HepG2 (cell line): ENCODE measurements around the gene RPL36AL. TPM values are rescaled to one million over a fixed set of nuclear protein-coding genes. Genes with fewer than 3 reads are reported as not detected.

Source experiments
- ASH2L ChIP-seq: fragments of 300-600, 200-600 bp; sonication (generic); IDR thresholded peaks from 2 replicates; pipeline ENCODE4 v1.7.0; 2017; ENCODE audit warnings: low read depth, mild to moderate bottlenecking, moderate library complexity, mixed read lengths, low read length; ENCODE audit not compliant: insufficient read length
- DPF2 ChIP-seq: sonication (generic); formaldehyde crosslinking; IDR thresholded peaks from 2 replicates; pipeline ENCODE4 v1.4.0; 2020; ENCODE audit warnings: mild to moderate bottlenecking, low read depth, missing genetic modification reagents, borderline replicate concordance
- FOXJ3 ChIP-seq: sonication (generic); formaldehyde crosslinking; IDR thresholded peaks from 2 replicates; pipeline ENCODE4 v1.4.0; 2020; ENCODE audit warnings: missing genetic modification reagents, mild to moderate bottlenecking, borderline replicate concordance
- GATAD2A ChIP-seq: IDR thresholded peaks from 2 replicates; pipeline ENCODE4 v1.6.1; 2016
- KAT2B ChIP-seq: fragments of 150-350 bp; IDR thresholded peaks from 2 replicates; pipeline ENCODE4 v1.6.1; 2014; ENCODE audit warnings: low read depth, low read length, borderline replicate concordance
- MEIS1 ChIP-seq: sonication (generic); formaldehyde crosslinking; IDR thresholded peaks from 2 replicates; pipeline ENCODE4 v1.9.0; 2021; ENCODE audit warnings: mild to moderate bottlenecking, missing genetic modification reagents, moderate library complexity, borderline replicate concordance
- MTA1 ChIP-seq: sonication (generic); formaldehyde crosslinking; IDR thresholded peaks from 2 replicates; pipeline ENCODE4 v1.4.0; 2020; ENCODE audit warnings: missing genetic modification reagents, mild to moderate bottlenecking, borderline replicate concordance
- RFX1 ChIP-seq: fragments of 450-650 bp; IDR thresholded peaks from 2 replicates; pipeline ENCODE4 v1.6.1; 2017
- SMAD9 ChIP-seq: sonication (generic); formaldehyde crosslinking; IDR thresholded peaks from 2 replicates; pipeline ENCODE4 v1.5.1; 2020; ENCODE audit warnings: mild to moderate bottlenecking, missing genetic modification reagents
- ZNF207 ChIP-seq: fragments of 450-650 bp; IDR thresholded peaks from 2 replicates; pipeline ENCODE4 v1.6.1; 2016; ENCODE audit warnings: antibody characterized with exemption, borderline replicate concordance
- ZNF335 ChIP-seq: sonication (generic); formaldehyde crosslinking; IDR thresholded peaks from 2 replicates; pipeline ENCODE4 v1.4.0; 2020; ENCODE audit warnings: missing genetic modification reagents
- ZNF337 ChIP-seq: sonication (generic); formaldehyde crosslinking; IDR thresholded peaks from 2 replicates; pipeline ENCODE4 v1.5.1; 2020; ENCODE audit warnings: missing genetic modification reagents, low read depth, mild to moderate bottlenecking, borderline replicate concordance
- ZNF441 ChIP-seq: sonication (generic); formaldehyde crosslinking; IDR thresholded peaks from 2 replicates; pipeline ENCODE4 v1.7.0; 2021; ENCODE audit warnings: missing genetic modification reagents, borderline replicate concordance
- ZNF558 ChIP-seq: sonication (generic); formaldehyde crosslinking; IDR thresholded peaks from 2 replicates; pipeline ENCODE4 v1.9.0; 2022; ENCODE audit warnings: mild to moderate bottlenecking, missing genetic modification reagents, borderline replicate concordance
- ZNF891 ChIP-seq: sonication (generic); formaldehyde crosslinking; IDR thresholded peaks from 2 replicates; pipeline ENCODE4 v1.5.0; 2020; ENCODE audit warnings: mild to moderate bottlenecking, missing genetic modification reagents
- polyA plus RNA-seq, 8 experiments: library from polyadenylated mRNA; depleted of rRNA in 3 of 8; stranded (reverse) in 7 of 8; unstranded in 1 of 8; fragments of >200 nt; fragmentation: Illumina TruSeq in 4 of 8; extraction: Trizol in 4 of 8; gene quantifications; 2 replicates each; pipeline versions ENCODE4 v1.2.1 to v1.2.3, GENCODE V29; 2011 to 2016; ENCODE audit warnings: low read depth in 4 of 8, missing spikeins in 1 of 8, mixed read lengths in 1 of 8; ENCODE audit not compliant: insufficient read depth in 1 of 8
- total RNA-seq, 5 experiments: library from RNA; depleted of rRNA; stranded (reverse); fragments of >200 nt; fragmentation: Illumina TruSeq; extraction: Trizol; gene quantifications; 2 replicates each; pipeline ENCODE4 v1.2.3, GENCODE V29; 2016; ENCODE audit warnings: low read depth in 1 of 5
- TF ChIP-seq, protein P1 (sequence below): sonication (generic); formaldehyde crosslinking; IDR thresholded peaks from 2 replicates; pipeline ENCODE4 v1.5.1; 2020; ENCODE audit warnings: missing genetic modification reagents, mild to moderate bottlenecking, borderline replicate concordance
- TF ChIP-seq, protein P2 (sequence below): sonication (generic); formaldehyde crosslinking; IDR thresholded peaks from 2 replicates; pipeline ENCODE4 v1.4.0; 2020; ENCODE audit warnings: missing genetic modification reagents
- TF ChIP-seq, protein P3 (sequence below): sonication (generic); formaldehyde crosslinking; IDR thresholded peaks from 2 replicates; pipeline ENCODE4 v1.8.0; 2022; ENCODE audit warnings: mild to moderate bottlenecking, missing genetic modification reagents; ENCODE audit not compliant: insufficient replicate concordance
- TF ChIP-seq, protein P4 (sequence below): sonication (generic); formaldehyde crosslinking; conservative IDR thresholded peaks from 2 replicates; pipeline ENCODE4 v1.5.0; 2020; ENCODE audit warnings: missing genetic modification reagents
- TF ChIP-seq, protein P5 (sequence below): sonication (generic); formaldehyde crosslinking; IDR thresholded peaks from 2 replicates; pipeline ENCODE4 v1.9.0; 2021; ENCODE audit warnings: missing genetic modification reagents, mild to moderate bottlenecking, borderline replicate concordance

RPL36AL gene
- total and polyA plus RNA-seq, 2 of the 13 experiments (the other 11 are each of a cell fraction or from before 2014, with no cell fraction given): 90.0 to 294 TPM

DNA sequence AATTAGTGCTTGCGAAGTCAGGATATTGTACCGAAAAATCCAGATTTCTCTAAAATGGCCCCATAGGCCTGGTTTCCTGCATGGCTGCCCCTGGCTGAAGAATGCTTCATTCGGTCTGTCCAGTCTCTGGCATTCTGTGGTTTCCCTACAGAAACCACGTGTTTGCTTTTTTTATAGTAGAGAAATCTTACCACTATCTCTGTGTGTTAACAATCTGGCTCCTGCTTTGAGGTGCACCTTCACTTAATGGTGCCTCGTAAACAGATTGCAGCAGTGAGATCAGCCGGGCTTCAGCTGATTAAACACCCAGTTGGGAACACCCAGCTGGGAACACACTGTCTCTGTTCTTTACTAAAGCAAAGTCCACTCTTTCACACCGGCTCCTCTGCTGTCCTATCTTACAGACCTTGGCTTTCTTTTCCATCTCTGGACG, 21.3 kb upstream of the RPL36AL start (continued):
- TF ChIP-seq, protein P1, sequence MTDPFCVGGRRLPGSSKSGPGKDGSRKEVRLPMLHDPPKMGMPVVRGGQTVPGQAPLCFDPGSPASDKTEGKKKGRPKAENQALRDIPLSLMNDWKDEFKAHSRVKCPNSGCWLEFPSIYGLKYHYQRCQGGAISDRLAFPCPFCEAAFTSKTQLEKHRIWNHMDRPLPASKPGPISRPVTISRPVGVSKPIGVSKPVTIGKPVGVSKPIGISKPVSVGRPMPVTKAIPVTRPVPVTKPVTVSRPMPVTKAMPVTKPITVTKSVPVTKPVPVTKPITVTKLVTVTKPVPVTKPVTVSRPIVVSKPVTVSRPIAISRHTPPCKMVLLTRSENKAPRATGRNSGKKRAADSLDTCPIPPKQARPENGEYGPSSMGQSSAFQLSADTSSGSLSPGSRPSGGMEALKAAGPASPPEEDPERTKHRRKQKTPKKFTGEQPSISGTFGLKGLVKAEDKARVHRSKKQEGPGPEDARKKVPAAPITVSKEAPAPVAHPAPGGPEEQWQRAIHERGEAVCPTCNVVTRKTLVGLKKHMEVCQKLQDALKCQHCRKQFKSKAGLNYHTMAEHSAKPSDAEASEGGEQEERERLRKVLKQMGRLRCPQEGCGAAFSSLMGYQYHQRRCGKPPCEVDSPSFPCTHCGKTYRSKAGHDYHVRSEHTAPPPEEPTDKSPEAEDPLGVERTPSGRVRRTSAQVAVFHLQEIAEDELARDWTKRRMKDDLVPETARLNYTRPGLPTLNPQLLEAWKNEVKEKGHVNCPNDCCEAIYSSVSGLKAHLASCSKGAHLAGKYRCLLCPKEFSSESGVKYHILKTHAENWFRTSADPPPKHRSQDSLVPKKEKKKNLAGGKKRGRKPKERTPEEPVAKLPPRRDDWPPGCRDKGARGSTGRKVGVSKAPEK (CRISPR knock-in tag): no peak
- TF ChIP-seq, protein P2, sequence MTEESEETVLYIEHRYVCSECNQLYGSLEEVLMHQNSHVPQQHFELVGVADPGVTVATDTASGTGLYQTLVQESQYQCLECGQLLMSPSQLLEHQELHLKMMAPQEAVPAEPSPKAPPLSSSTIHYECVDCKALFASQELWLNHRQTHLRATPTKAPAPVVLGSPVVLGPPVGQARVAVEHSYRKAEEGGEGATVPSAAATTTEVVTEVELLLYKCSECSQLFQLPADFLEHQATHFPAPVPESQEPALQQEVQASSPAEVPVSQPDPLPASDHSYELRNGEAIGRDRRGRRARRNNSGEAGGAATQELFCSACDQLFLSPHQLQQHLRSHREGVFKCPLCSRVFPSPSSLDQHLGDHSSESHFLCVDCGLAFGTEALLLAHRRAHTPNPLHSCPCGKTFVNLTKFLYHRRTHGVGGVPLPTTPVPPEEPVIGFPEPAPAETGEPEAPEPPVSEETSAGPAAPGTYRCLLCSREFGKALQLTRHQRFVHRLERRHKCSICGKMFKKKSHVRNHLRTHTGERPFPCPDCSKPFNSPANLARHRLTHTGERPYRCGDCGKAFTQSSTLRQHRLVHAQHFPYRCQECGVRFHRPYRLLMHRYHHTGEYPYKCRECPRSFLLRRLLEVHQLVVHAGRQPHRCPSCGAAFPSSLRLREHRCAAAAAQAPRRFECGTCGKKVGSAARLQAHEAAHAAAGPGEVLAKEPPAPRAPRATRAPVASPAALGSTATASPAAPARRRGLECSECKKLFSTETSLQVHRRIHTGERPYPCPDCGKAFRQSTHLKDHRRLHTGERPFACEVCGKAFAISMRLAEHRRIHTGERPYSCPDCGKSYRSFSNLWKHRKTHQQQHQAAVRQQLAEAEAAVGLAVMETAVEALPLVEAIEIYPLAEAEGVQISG (CRISPR knock-in tag): peak; percentile 81
- TF ChIP-seq FOXJ3 (CRISPR knock-in tag): peak; percentile 84; the same call in 1 of the 2 replicates
- no peak for TF ChIP-seq ZNF207
- TF ChIP-seq ZNF558 (CRISPR knock-in tag): no peak
- TF ChIP-seq ZNF891: no peak
- no peak for TF ChIP-seq SMAD9 (CRISPR knock-in tag)
- no peak for TF ChIP-seq MTA1 (CRISPR knock-in tag)
- TF ChIP-seq DPF2 (CRISPR knock-in tag): peak; percentile 83
- TF ChIP-seq, protein P3, sequence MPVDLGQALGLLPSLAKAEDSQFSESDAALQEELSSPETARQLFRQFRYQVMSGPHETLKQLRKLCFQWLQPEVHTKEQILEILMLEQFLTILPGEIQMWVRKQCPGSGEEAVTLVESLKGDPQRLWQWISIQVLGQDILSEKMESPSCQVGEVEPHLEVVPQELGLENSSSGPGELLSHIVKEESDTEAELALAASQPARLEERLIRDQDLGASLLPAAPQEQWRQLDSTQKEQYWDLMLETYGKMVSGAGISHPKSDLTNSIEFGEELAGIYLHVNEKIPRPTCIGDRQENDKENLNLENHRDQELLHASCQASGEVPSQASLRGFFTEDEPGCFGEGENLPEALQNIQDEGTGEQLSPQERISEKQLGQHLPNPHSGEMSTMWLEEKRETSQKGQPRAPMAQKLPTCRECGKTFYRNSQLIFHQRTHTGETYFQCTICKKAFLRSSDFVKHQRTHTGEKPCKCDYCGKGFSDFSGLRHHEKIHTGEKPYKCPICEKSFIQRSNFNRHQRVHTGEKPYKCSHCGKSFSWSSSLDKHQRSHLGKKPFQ: peak; percentile 93
- TF ChIP-seq ZNF335 (CRISPR knock-in tag): 0 out of 2 replicates have a peak, but pooled peaks have one; percentile 52
- TF ChIP-seq KAT2B: no peak
- peak; percentile 67 for TF ChIP-seq ASH2L
- TF ChIP-seq ZNF441: no peak
- TF ChIP-seq MEIS1 (CRISPR knock-in tag): no peak
- TF ChIP-seq ZNF337: no peak
- peak; percentile 92 for TF ChIP-seq GATAD2A (CRISPR knock-in tag)
- TF ChIP-seq, protein P4, sequence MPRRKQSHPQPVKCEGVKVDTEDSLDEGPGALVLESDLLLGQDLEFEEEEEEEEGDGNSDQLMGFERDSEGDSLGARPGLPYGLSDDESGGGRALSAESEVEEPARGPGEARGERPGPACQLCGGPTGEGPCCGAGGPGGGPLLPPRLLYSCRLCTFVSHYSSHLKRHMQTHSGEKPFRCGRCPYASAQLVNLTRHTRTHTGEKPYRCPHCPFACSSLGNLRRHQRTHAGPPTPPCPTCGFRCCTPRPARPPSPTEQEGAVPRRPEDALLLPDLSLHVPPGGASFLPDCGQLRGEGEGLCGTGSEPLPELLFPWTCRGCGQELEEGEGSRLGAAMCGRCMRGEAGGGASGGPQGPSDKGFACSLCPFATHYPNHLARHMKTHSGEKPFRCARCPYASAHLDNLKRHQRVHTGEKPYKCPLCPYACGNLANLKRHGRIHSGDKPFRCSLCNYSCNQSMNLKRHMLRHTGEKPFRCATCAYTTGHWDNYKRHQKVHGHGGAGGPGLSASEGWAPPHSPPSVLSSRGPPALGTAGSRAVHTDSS: no peak
- TF ChIP-seq RFX1: no peak
- TF ChIP-seq, protein P5, sequence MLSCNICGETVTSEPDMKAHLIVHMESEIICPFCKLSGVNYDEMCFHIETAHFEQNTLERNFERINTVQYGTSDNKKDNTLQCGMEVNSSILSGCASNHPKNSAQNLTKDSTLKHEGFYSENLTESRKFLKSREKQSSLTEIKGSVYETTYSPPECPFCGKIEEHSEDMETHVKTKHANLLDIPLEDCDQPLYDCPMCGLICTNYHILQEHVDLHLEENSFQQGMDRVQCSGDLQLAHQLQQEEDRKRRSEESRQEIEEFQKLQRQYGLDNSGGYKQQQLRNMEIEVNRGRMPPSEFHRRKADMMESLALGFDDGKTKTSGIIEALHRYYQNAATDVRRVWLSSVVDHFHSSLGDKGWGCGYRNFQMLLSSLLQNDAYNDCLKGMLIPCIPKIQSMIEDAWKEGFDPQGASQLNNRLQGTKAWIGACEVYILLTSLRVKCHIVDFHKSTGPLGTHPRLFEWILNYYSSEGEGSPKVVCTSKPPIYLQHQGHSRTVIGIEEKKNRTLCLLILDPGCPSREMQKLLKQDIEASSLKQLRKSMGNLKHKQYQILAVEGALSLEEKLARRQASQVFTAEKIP: no peak
